Natural killer cell (primary cell): ENCODE results near the gene NECTIN1. TPM values are rescaled to one million over a fixed set of nuclear protein-coding genes. Genes with fewer than 3 reads are reported as not detected.

Experiments used
- ATAC-seq, 3 donors: fragments of 150-1000 bp in 2 of 3; fragments of 200-7000 bp in 1 of 3; cut with Tn5 transposase; 1 replicate in 1 of 3; 2 replicates in 2 of 3; pipeline ENCODE4 v1.10.0; 2021; ENCODE audit warnings: mild to moderate bottlenecking in 2 of 3, moderate library complexity in 2 of 3
- DNase-seq, 2 donors: peaks; one replicate each; pipeline versions ENCODE4 v3.0.0 to v3.0.0-alpha.2; 2013 to 2021; ENCODE audit warnings: mixed read lengths in 1 of 2
- H3K27ac ChIP-seq: one replicate; pipeline ENCODE4 v1.5.1; 2013; ENCODE audit warnings: mild to moderate bottlenecking, low read length
- H3K27me3 ChIP-seq: one replicate; pipeline ENCODE4 v1.6.1; 2013; ENCODE audit warnings: low read length; ENCODE audit not compliant: control insufficient read depth, insufficient read depth
- H3K36me3 ChIP-seq: one replicate; pipeline ENCODE4 v1.6.1; 2013; ENCODE audit warnings: low read length; ENCODE audit not compliant: control insufficient read depth, insufficient read depth
- H3K4me1 ChIP-seq: one replicate; pipeline ENCODE4 v1.6.1; 2013; ENCODE audit warnings: low read length; ENCODE audit not compliant: control insufficient read depth, insufficient read depth
- H3K4me3 ChIP-seq: one replicate; pipeline ENCODE4 v1.5.1; 2013; ENCODE audit warnings: low read length
- H3K9me3 ChIP-seq: one replicate; pipeline ENCODE4 v1.6.1; 2013; ENCODE audit warnings: low read length; ENCODE audit not compliant: control insufficient read depth, insufficient read depth
- H3K27ac Mint-ChIP-seq, 2 donors: one replicate each; pipeline ENCODE4 v1.8.0; 2022; ENCODE audit warnings: mild to moderate bottlenecking in 2 of 2, mixed read lengths in 2 of 2, moderate library complexity in 1 of 2
- H3K27me3 Mint-ChIP-seq, 2 donors: one replicate each; pipeline ENCODE4 v1.8.0; 2022; ENCODE audit warnings: low read depth in 2 of 2, mixed read lengths in 2 of 2
- H3K36me3 Mint-ChIP-seq: one replicate; pipeline ENCODE4 v1.8.0; 2022; ENCODE audit warnings: mixed read lengths
- H3K4me1 Mint-ChIP-seq, 2 donors: one replicate each; pipeline ENCODE4 v1.8.0; 2022; ENCODE audit warnings: mixed read lengths in 2 of 2
- H3K4me3 Mint-ChIP-seq: one replicate; pipeline ENCODE4 v1.8.0; 2022; ENCODE audit warnings: mild to moderate bottlenecking, moderate library complexity, mixed read lengths
- H3K9me3 Mint-ChIP-seq, 2 donors: one replicate each; pipeline ENCODE4 v1.8.0; 2022; ENCODE audit warnings: mixed read lengths in 2 of 2
- CTCF ChIP-seq: fragments of 200-600 bp; IDR thresholded peaks from one replicate; pipeline ENCODE4 v1.8.0; 2022; ENCODE audit warnings: antibody characterized with exemption
- WGBS: methylation state at CpG from one replicate; pipeline ENCODE4 v1.1.7; 2013; ENCODE audit warnings: missing lambda C conversion rate; ENCODE audit not compliant: insufficient coverage; 5-methylcytosine and 5-hydroxymethylcytosine counted together
- intact Hi-C: fragments of 100-400 bp; cut with micrococcal nuclease; formaldehyde crosslinking; loops from one replicate; pipeline ENCODE4 v1.14.2; 2022
- total RNA-seq, 4 donors: library from RNA; stranded (reverse); fragments of 120-200 nt in 1 of 4; gene quantifications; one replicate each; pipeline versions ENCODE4 v1.2.3 to v1.2.4, GENCODE V29; 2013 to 2022

The NECTIN1 gene
- total RNA-seq, 3 donors from 2014 or later (not counting 1 experiment from before 2014, with no cell fraction given) = 5.8 to 18.8 (median 7.8) TPM

- H3K9me3 ChIP-seq = no peaks in the 10 kb centered on the region
- Mint-ChIP-seq H3K27me3 (peaks cover 37 to 45% of the 10 kb centered on the region in 2 donors), H3K27ac (no peak overlapping the region), H3K36me3 (no peaks in the 10 kb centered on the region), H3K9me3 (no peaks in the 10 kb centered on the region), H3K4me1 (peaks cover 5 to 39% of the 10 kb centered on the region in 2 donors), H3K4me3 (peak overlapping the region; percentile 17)
- H3K4me1 ChIP-seq = peaks cover 32% of the 10 kb centered on the region
- H3K27me3 ChIP-seq = peaks cover 22% of the 10 kb centered on the region
- WGBS = 32% methylated on average over 20 of the region's 21 CpGs
- H3K36me3 ChIP-seq = no peaks in the 10 kb centered on the region
- DNase-seq (no peak), ATAC-seq (no peak)
- intact Hi-C loops = no loop called here
- no peak for TF ChIP-seq CTCF
- no peak overlapping the region for H3K27ac ChIP-seq
- peak overlapping the region; percentile 39 for H3K4me3 ChIP-seq
These were observed 2.1 kb downstream of the NECTIN1 start for GRCh38 chr11:119726585-119727522.

GRCh38 chr11:119726150-119726553, 2.8 kb downstream of the NECTIN1 start:
- H3K4me3 ChIP-seq = no peak overlapping the region
- no peaks in the 10 kb centered on the region for H3K36me3 ChIP-seq
- H3K27me3 ChIP-seq = peaks cover 22% of the 10 kb centered on the region
- Mint-ChIP-seq H3K36me3 (no peaks in the 10 kb centered on the region), H3K4me1 (peaks cover 5 to 41% of the 10 kb centered on the region in 2 donors), H3K27me3 (peaks cover 37 to 48% of the 10 kb centered on the region in 2 donors), H3K4me3 (peak overlapping the region; percentile 56), H3K27ac (no peak overlapping the region), H3K9me3 (no peaks in the 10 kb centered on the region)
- ATAC-seq (no peak), DNase-seq (no peak)
- H3K4me1 ChIP-seq = peaks cover 32% of the 10 kb centered on the region
- no peak overlapping the region for H3K27ac ChIP-seq
- no peaks in the 10 kb centered on the region for H3K9me3 ChIP-seq
- intact Hi-C loops = no loop called here
- 74% methylated on average over 6 of the region's 6 CpGs for WGBS
- no peak for TF ChIP-seq CTCF

GRCh38 chr11:119724956-119725355, 4.0 kb downstream of the NECTIN1 start:
- intact Hi-C loops = no loop called here
- TF ChIP-seq CTCF = no peak
- Histone ChIP-seq H3K4me3 (no peak overlapping the region), H3K4me1 (peaks cover 29% of the 10 kb centered on the region), H3K36me3 (no peaks in the 10 kb centered on the region), H3K27me3 (peaks cover 17% of the 10 kb centered on the region), H3K9me3 (no peaks in the 10 kb centered on the region), H3K27ac (no peak overlapping the region)
- Mint-ChIP-seq H3K27me3 (peaks cover 29 to 38% of the 10 kb centered on the region in 2 donors), H3K27ac (no peak overlapping the region), H3K4me1 (peaks cover 5 to 44% of the 10 kb centered on the region in 2 donors), H3K36me3 (no peaks in the 10 kb centered on the region), H3K4me3 (no peak overlapping the region), H3K9me3 (no peaks in the 10 kb centered on the region)
- WGBS = 89% methylated on average over 2 of the region's 3 CpGs
- DNase-seq (no peak), ATAC-seq (no peak)
